GM06990 (cell line): ENCODE measurements around the gene FTO.

Source experiments
- DNase-seq: peaks from one replicate; pipeline ENCODE4 v3.0.0-alpha.2; 2011; ENCODE audit not compliant: insufficient read length; ENCODE audit errors: extremely low read depth
- H3K27me3 ChIP-seq: replicated peaks from 2 replicates; pipeline ENCODE4 v1.6.0; 2011; ENCODE audit warnings: low read length; ENCODE audit not compliant: control insufficient read depth, insufficient read depth
- H3K36me3 ChIP-seq: 2 replicates; pipeline ENCODE4 v1.5.1; 2011; ENCODE audit warnings: low read length; ENCODE audit not compliant: control insufficient read depth, insufficient read depth
- H3K4me3 ChIP-seq: replicated peaks from 2 replicates; pipeline ENCODE4 v1.5.1; 2011; ENCODE audit warnings: low read depth, mild to moderate bottlenecking, control low read depth, low read length
- CTCF ChIP-seq: IDR thresholded peaks from 2 replicates; pipeline ENCODE4 v1.5.1; 2011; ENCODE audit warnings: low read length, control low read depth, mild to moderate bottlenecking, inconsistent platforms; ENCODE audit not compliant: insufficient read depth, poor library complexity, severe bottlenecking

The FTO gene

GRCh38 chr16:53988136-53988535 is 284.2 kb downstream of the FTO start:
- DNase-seq = no peak
- TF ChIP-seq CTCF = no peak
- H3K27me3 ChIP-seq = no peaks in the 10 kb centered on the region
- no peak overlapping the region for H3K4me3 ChIP-seq
- no peaks in the 10 kb centered on the region for H3K36me3 ChIP-seq

GRCh38 chr16:53989597-53989996 is 285.6 kb downstream of the FTO start:
- DNase-seq = no peak
- Histone ChIP-seq H3K4me3 (no peak overlapping the region), H3K36me3 (no peaks in the 10 kb centered on the region), H3K27me3 (no peaks in the 10 kb centered on the region)
- no peak for TF ChIP-seq CTCF

- DNase-seq = no peak
- Histone ChIP-seq H3K36me3 (no peaks in the 10 kb centered on the region), H3K4me3 (no peak overlapping the region), H3K27me3 (no peaks in the 10 kb centered on the region)
- no peak for TF ChIP-seq CTCF
Measured at GRCh38 chr16:53991754-53992378, 287.9 kb downstream of the FTO start.

DNA sequence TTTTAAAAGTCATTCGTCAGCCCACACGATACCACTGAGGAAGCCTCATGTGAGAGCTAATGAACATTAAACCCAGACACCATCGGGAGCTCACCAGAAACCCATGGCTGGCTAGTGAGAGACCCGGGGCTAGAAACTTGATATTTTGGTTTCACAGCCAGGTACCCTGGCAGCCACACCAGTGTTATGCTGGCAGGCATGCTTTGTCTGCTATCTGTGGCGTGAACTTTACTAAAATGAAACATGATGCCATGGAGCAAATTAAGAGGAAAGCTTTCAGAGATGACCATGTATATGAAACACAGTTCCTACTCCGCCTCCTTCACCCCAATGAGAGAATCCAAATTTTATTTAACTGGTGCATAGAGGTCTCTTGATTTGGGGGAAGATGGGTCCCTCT is 291.4 kb downstream of the FTO start:
- no peak overlapping the region for H3K4me3 ChIP-seq
- no peak for DNase-seq
- no peaks in the 10 kb centered on the region for H3K36me3 ChIP-seq
- TF ChIP-seq CTCF = no peak
- H3K27me3 ChIP-seq = no peaks in the 10 kb centered on the region

DNA sequence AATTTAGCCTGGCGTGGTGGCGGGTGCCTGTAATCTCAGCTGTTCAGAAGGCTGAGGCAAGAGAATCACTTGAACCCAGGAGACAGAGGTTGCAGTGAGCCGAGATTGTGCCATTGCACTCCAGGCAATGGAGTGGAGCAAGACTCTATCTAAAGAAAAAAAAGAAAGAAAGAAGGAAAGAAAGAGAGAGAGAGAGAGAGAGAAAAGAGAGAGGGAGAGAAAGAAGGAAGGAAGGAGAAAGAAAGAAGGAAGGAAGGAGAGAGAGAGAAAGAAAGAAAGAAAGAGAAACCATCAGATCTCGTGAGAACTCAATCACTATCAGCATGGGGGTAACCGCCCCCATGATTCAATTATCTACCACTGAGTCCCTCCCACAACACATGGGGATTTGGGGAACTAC is 293.0 kb downstream of the FTO start:
- no peak for TF ChIP-seq CTCF
- Histone ChIP-seq H3K36me3 (no peaks in the 10 kb centered on the region), H3K27me3 (no peaks in the 10 kb centered on the region), H3K4me3 (no peak overlapping the region)
- DNase-seq = no peak
